GM18861 (cell line): ENCODE results near the gene KANSL2.

Source experiments
- ATAC-seq: cut with Tn5 transposase; IDR thresholded peaks from one replicate; pipeline ENCODE4 v1.9.1; 2021; ENCODE audit not compliant: unreplicated experiment

Gene KANSL2

DNA sequence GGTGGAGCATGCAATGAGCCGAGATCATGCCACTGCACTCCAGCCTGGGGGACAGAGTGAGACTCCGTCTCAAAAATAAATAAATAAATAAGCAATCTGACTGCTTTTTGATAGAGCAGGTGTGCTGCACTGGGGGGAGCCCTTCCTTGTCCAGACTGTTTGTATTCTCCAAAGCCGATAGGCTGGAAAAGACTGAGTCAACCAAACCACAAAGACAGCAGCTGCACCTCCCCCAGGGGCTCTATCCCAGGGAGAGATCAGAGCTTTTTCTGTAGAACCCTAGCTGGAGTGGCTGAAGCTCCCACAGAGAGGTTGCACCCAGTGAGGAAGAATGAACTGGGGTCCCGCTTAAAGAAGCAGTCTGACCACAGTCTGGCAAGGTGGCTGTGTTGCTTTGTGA lies 66.4 kb downstream of the KANSL2 start:
- ATAC-seq, result no peak

DNA sequence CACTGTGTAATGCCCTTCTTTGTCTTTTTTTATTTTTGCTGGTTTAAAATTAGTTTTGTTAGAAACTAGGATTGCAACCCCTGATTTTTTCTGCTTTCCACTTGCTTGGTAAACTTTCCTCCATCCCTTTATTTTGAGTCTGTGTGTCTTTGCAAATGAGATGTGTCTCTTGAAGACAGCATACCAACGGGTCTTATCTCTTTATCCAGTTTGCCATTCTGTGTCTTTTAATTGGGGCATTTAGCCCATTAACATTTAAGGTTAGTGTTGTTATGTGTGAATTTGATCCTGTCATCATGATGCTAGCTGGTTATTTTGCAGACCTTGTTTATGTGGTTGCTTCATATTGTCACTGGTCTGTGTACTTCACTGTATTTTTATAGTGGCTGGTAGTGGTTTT lies 68.7 kb downstream of the KANSL2 start:
- ATAC-seq, result no peak
